Neural progenitor cell (in vitro differentiated cells): ENCODE measurements around the gene ZNF135. TPM values are rescaled to one million over a fixed set of nuclear protein-coding genes. Genes with fewer than 3 reads are reported as not detected.

ENCODE experiments used
- DNase-seq: peaks from one replicate; pipeline ENCODE4 v3.0.0-alpha.2; 2016; ENCODE audit warnings: low spot score
- H2AFZ ChIP-seq: fragments of 200-600 bp; sonication (generic); replicated peaks from 2 replicates; pipeline ENCODE4 v1.6.1; 2016; ENCODE audit warnings: antibody characterized with exemption
- H3F3A ChIP-seq: fragments of 200-600 bp; sonication (generic); 2 replicates; pipeline ENCODE4 v1.6.1; 2016; ENCODE audit warnings: antibody characterized with exemption, low read depth
- H3K27ac ChIP-seq: fragments of 200-600 bp; sonication (generic); 2 replicates; pipeline ENCODE4 v1.5.1; 2016; ENCODE audit warnings: mild to moderate bottlenecking
- H3K27me3 ChIP-seq: fragments of 200-600 bp; sonication (generic); 2 replicates; pipeline ENCODE4 v1.6.1; 2016; ENCODE audit warnings: mild to moderate bottlenecking, moderate library complexity
- H3K36me3 ChIP-seq: fragments of 200-600 bp; sonication (generic); 2 replicates; pipeline ENCODE4 v1.5.1; 2016
- H3K4me1 ChIP-seq: fragments of 200-600 bp; sonication (generic); 2 replicates; pipeline ENCODE4 v1.6.1; 2016; ENCODE audit warnings: mixed run types
- H3K4me2 ChIP-seq: fragments of 200-600 bp; sonication (generic); 2 replicates; pipeline ENCODE4 v1.6.1; 2016
- H3K4me3 ChIP-seq: fragments of 200-600 bp; sonication (generic); 2 replicates; pipeline ENCODE4 v1.5.1; 2016
- H3K79me2 ChIP-seq: fragments of 200-600 bp; sonication (generic); 2 replicates; pipeline ENCODE4 v1.6.1; 2016; ENCODE audit warnings: low read depth
- H3K9ac ChIP-seq: fragments of 200-600 bp; sonication (generic); 2 replicates; pipeline ENCODE4 v1.6.1; 2016
- H3K9me3 ChIP-seq: fragments of 200-600 bp; sonication (generic); 2 replicates; pipeline ENCODE4 v1.5.1; 2016; ENCODE audit warnings: low read depth
- H4K20me1 ChIP-seq: fragments of 200-600 bp; sonication (generic); 2 replicates; pipeline ENCODE4 v1.6.1; 2016; ENCODE audit warnings: low read depth
- H3K27ac Mint-ChIP-seq: 3 replicates; pipeline ENCODE4 v1.8.0; 2021; ENCODE audit warnings: mixed read lengths
- H3K27me3 Mint-ChIP-seq: 2 replicates; pipeline ENCODE4 v1.8.0; 2022; ENCODE audit warnings: low read depth, mild to moderate bottlenecking, inconsistent platforms, moderate library complexity, mixed read lengths; ENCODE audit not compliant: insufficient read depth
- H3K36me3 Mint-ChIP-seq: 3 replicates; pipeline ENCODE4 v1.8.0; 2021; ENCODE audit warnings: mixed read lengths
- H3K4me1 Mint-ChIP-seq: 3 replicates; pipeline ENCODE4 v1.8.0; 2021; ENCODE audit warnings: mixed read lengths
- H3K4me3 Mint-ChIP-seq: 3 replicates; pipeline ENCODE4 v1.8.0; 2021; ENCODE audit warnings: mild to moderate bottlenecking, moderate library complexity, mixed read lengths
- H3K9me3 Mint-ChIP-seq: 3 replicates; pipeline ENCODE4 v1.8.0; 2020; ENCODE audit warnings: mixed read lengths
- CTCF ChIP-seq: fragments of 200-600 bp; sonication (generic); IDR thresholded peaks from 2 replicates; pipeline ENCODE4 v1.5.1; 2017; ENCODE audit warnings: antibody characterized with exemption, mild to moderate bottlenecking
- EZH2 ChIP-seq: fragments of 200-600 bp; sonication (generic); IDR thresholded peaks from 2 replicates; pipeline ENCODE4 v1.6.1; 2017; ENCODE audit warnings: antibody characterized with exemption, mild to moderate bottlenecking, moderate library complexity
- EZH2phosphoT487 ChIP-seq: fragments of 200-600 bp; sonication (generic); IDR thresholded peaks from 2 replicates; pipeline ENCODE4 v1.6.1; 2017; ENCODE audit warnings: antibody characterized with exemption
- total RNA-seq: library from RNA; depleted of rRNA; stranded (reverse); fragments of >200 nt; gene quantifications from 2 replicates; pipeline ENCODE4 v1.2.3, GENCODE V29; 2015; ENCODE audit warnings: low replicate concordance

The ZNF135 gene
- total RNA-seq, 1 donor from 2014 or later = 11.1 TPM

- DNase-seq = no peak
- Histone ChIP-seq H3K4me1 (no peaks in the 10 kb centered on the region), H3K36me3 (no peaks in the 10 kb centered on the region), H3K79me2 (no peaks in the 10 kb centered on the region), H3K9me3 (peaks cover 9% of the 10 kb centered on the region), H3K4me3 (no peak overlapping the region), H3K4me2 (no peak overlapping the region), H3K27ac (no peak overlapping the region), H3K27me3 (no peaks in the 10 kb centered on the region), H3F3A (no peaks in the 10 kb centered on the region), H4K20me1 (no peaks in the 10 kb centered on the region), H2AFZ (no peak overlapping the region), H3K9ac (no peak overlapping the region)
- peaks cover 11% of the 10 kb centered on the region for H3K27me3 Mint-ChIP-seq
- no peaks in the 10 kb centered on the region for H3K4me1 Mint-ChIP-seq
- peaks cover 15% of the 10 kb centered on the region for H3K36me3 Mint-ChIP-seq
- peaks cover 80% of the 10 kb centered on the region for H3K9me3 Mint-ChIP-seq
- TF ChIP-seq EZH2 (no peak), EZH2phosphoT487 (no peak), CTCF (no peak)
- H3K4me3 Mint-ChIP-seq = no peak overlapping the region
- H3K27ac Mint-ChIP-seq = no peak overlapping the region
Observed at GRCh38 chr19:58118979-58119733, 60.1 kb downstream of the ZNF135 start.

Other genes starting within 250 kb of the ZNF135 start
- 5.5 and 11.3 TPM in 2 replicates for gene ZNF552, start 244.4 kb upstream of the ZNF135 start, total RNA-seq
- 16.4 and 24.7 TPM in 2 replicates for gene ZNF587B, start 229.0 kb upstream of the ZNF135 start, total RNA-seq
- 30.4 and 48.2 TPM in 2 replicates for gene ZNF587, start 209.4 kb upstream of the ZNF135 start, total RNA-seq
- 30.7 and 33.0 TPM in 2 replicates for gene ZNF814, start 170.2 kb upstream of the ZNF135 start, total RNA-seq
- 20.6 and 27.2 TPM in 2 replicates for gene ZNF417, start 142.7 kb upstream of the ZNF135 start, total RNA-seq
- 25.9 and 43.0 TPM in 2 replicates for gene ZNF418, start 123.9 kb upstream of the ZNF135 start, total RNA-seq
- 15.9 and 23.2 TPM in 2 replicates for gene ZNF256, start 111.6 kb upstream of the ZNF135 start, total RNA-seq
- 0.15 TPM in 1 of 2 replicates, not detected in the other for gene C19orf18, start 84.7 kb upstream of the ZNF135 start, total RNA-seq
- 48.7 and 50.9 TPM in 2 replicates for gene ZNF606, start 56.5 kb upstream of the ZNF135 start, total RNA-seq
- 0.67 and 4.1 TPM in 2 replicates for gene ZSCAN1, start 25.3 kb upstream of the ZNF135 start, total RNA-seq
- gene ZSCAN18, start 38.9 kb downstream of the ZNF135 start, total RNA-seq = 49.1 and 144 TPM in 2 replicates
- 28.4 and 36.2 TPM in 2 replicates for gene ZNF329, start 91.5 kb downstream of the ZNF135 start, total RNA-seq
- 39.3 and 43.0 TPM in 2 replicates for gene ZNF274, start 123.8 kb downstream of the ZNF135 start, total RNA-seq
- gene ZNF544, start 169.6 kb downstream of the ZNF135 start, total RNA-seq = 86.0 and 104 TPM in 2 replicates
- gene ZNF8, start 219.7 kb downstream of the ZNF135 start, total RNA-seq = 18.6 and 24.0 TPM in 2 replicates
- 49.8 and 49.9 TPM in 2 replicates for gene ERVK3-1, start 246.1 kb downstream of the ZNF135 start, total RNA-seq